Fibroblast of the aortic adventitia (primary cell): Measurements from ENCODE around the gene GLOD4. TPM values are rescaled to one million over a fixed set of nuclear protein-coding genes. Genes with fewer than 3 reads are reported as not detected.
A peak's percentile ranks its signal among the peaks of the same experiment; 100 is the strongest.

Experiments used
- DNase-seq: peaks from one replicate; pipeline ENCODE4 v3.0.0-alpha.2; 2010; ENCODE audit warnings: low read depth
- H3K4me3 ChIP-seq: 2 replicates; pipeline ENCODE4 v1.5.1; 2011; ENCODE audit warnings: low read depth, mild to moderate bottlenecking, control low read depth, low read length, moderate library complexity
- total RNA-seq: library from RNA; depleted of rRNA; stranded (reverse); fragments of >200 nt; gene quantifications from 2 replicates; pipeline ENCODE4 v1.2.3, GENCODE V29; 2012; ENCODE audit warnings: low replicate concordance
- TF ChIP-seq, protein P1 (sequence below): IDR thresholded peaks from 2 replicates; pipeline ENCODE4 v1.5.1; 2011; ENCODE audit warnings: mild to moderate bottlenecking, low read length, control low read depth, inconsistent platforms; ENCODE audit not compliant: insufficient read depth

The GLOD4 gene
- total RNA-seq, 1 donor, result 49.9 TPM

DNA sequence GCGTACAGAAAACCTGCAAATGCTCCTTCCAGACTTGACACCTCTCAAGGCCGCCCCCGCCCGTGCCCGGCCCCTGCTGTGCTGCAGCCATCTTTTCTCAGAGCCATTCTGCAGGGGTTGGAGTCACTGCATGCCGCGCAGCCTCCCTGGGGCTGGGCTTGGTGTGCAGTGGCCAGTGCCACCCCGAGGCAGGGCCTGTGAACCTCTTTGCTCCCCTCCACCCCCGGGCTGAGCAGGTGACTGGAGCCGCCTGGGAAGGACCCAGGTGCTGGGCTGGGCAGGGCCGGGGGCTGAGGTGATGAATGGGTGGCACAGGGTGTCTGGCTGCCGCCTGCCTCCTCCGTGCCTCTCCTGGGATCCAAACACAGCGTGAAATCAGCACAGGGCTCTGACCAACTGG, 20.4 kb upstream of the GLOD4 start:
- no peak for DNase-seq
- TF ChIP-seq, protein P1, sequence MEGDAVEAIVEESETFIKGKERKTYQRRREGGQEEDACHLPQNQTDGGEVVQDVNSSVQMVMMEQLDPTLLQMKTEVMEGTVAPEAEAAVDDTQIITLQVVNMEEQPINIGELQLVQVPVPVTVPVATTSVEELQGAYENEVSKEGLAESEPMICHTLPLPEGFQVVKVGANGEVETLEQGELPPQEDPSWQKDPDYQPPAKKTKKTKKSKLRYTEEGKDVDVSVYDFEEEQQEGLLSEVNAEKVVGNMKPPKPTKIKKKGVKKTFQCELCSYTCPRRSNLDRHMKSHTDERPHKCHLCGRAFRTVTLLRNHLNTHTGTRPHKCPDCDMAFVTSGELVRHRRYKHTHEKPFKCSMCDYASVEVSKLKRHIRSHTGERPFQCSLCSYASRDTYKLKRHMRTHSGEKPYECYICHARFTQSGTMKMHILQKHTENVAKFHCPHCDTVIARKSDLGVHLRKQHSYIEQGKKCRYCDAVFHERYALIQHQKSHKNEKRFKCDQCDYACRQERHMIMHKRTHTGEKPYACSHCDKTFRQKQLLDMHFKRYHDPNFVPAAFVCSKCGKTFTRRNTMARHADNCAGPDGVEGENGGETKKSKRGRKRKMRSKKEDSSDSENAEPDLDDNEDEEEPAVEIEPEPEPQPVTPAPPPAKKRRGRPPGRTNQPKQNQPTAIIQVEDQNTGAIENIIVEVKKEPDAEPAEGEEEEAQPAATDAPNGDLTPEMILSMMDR, result no peak
- H3K4me3 ChIP-seq, result no peak overlapping the region

DNA sequence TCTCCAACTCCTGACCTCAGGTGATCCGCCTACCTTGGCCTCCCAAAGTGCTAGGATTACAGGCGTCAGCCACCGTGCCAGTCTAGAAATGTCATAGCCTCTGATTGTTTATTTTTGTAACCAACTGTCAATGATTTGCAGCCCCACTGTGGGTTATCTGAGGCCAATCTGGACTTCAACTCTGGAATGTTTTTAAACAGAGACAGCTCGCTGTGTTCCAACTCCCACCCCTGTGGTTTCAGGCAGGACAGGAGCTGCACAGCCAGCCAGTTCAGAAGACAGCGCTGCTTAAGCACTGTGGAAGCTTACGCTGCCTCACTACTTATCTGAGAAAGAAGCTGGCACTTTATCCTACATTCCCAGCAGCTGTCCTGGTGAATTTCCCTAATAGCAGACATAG, 19.6 kb upstream of the GLOD4 start:
- TF ChIP-seq, protein P1, result no peak
- DNase-seq, result peak; percentile 9
- H3K4me3 ChIP-seq, result no peak overlapping the region

DNA sequence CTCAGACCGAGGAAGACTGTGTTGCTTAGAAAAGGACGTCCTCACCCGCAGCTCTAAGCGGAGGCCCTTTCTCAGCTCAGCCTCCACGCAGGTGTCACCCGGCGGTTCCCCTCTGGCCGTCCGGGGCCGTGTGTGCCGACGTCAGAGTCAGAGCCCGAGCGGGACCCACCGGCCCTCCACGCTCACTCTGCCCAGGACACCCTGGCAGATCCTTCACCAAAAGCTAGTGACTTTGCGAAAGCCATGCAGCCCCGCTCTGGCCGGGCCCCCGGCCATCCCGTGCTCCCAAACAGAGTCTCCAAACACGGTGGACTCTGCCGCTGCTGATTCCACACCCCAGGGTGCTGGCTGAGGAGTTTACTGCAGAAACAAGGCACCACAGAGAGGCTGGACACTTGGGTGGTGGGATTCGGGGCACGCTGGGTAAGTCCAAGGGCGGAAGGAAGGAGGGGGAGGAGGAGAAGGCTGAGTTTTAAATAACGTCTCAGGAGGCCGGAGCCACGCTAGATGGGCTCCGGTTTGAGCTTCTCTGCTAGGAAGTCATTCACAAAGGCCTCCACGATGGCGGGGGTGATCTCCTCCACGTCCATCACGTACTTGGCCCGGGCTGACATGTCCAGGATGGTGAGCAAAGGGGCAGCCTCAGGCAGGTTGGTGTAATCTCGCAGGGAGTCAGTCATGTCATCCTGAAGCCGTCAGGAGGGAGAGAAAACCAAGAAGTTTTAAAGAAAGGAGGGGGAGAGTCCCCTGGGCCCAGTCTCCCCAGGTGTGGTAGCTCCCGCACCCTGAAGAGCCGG, 18.6 kb upstream of the GLOD4 start:
- no peak for DNase-seq
- H3K4me3 ChIP-seq, result no peak overlapping the region
- TF ChIP-seq, protein P1, result no peak

DNA sequence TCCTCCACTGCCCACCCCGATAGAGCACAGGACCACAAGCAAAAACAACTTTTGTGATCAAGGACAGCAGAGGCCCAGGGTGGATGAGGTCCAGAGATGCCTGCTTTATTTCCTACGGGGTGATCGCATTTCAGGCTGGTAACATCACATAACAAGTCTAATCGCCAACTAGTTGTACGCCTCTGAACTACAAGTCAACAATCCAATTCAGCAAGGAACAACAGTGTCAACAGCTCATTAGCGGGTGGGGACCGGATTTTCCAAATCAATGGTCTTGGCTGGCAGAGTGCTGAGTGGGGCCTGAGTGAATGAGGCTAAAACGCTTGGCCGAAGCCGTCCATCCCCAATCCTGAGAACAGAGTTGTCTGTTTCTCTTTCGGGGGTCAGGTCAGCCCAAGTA, 17.2 kb upstream of the GLOD4 start:
- no peak for DNase-seq
- TF ChIP-seq, protein P1, result no peak
- no peak overlapping the region for H3K4me3 ChIP-seq

DNA sequence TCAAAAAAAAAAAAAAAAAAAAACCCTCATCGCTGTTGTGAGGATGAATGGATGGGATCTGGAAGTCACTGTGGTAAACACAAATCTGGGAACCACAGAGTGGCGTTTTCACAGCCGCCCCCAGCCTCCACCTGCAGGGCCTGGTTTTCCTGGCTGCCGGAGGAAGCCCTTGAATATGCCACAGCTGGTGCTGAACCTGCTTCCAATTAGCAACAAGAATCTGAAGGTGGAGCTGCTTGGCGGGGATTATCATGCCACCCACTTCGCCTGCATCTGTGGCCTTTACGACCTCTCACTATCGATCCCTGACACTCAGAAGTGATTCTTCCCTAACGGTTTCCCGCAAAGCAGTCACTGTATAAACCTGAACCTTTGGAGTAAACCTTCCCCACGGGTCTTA, 16.2 kb upstream of the GLOD4 start:
- H3K4me3 ChIP-seq, result no peak overlapping the region
- no peak for DNase-seq
- TF ChIP-seq, protein P1, result no peak

DNA sequence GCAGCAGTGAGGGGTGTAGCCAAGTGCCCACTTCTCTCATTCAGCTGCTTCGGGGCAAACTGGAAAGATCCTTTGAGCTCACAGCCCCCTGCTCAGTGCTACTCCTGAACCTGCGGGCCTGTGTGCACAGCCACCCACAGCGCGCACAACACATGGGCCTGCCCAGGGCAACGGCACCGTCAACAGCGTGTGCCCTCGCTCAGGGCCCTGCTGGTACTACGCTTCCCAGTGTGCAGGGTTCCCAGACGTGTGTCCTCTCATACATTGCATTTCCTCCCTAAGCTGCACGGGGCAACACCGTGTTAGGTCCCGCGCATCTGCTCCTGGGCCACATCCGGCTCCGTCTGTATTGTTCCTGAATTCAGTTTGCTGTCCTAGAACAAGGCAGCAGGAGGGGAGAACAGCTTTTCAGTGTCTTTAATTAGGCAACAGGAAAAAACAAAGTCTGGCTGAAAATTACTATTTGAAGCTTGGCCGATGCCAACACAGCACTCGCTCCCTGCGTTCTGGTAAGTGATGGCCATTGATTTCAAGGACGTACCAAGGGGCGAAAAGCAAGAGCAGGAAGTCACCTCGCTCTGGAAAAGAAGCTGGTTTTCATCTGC, 15.3 kb upstream of the GLOD4 start:
- DNase-seq, result no peak
- H3K4me3 ChIP-seq, result no peak overlapping the region
- TF ChIP-seq, protein P1, result no peak
